Body of pancreas (tissue), 4 donors: ENCODE data around the gene ADORA2B. TPM values are rescaled to one million over a fixed set of nuclear protein-coding genes. Genes with fewer than 3 reads are reported as not detected.

Source experiments
- ATAC-seq: fragments of 150-250 bp; one replicate; pipeline ENCODE4 v1.9.1; 2016
- DNase-seq, 4 donors: peaks; one replicate each; pipeline ENCODE4 v3.0.0-alpha.2; 2019
- H3K27ac ChIP-seq, 4 donors: fragments of 200-600 bp; sonication (generic); 1 replicate in 3 of 4; 2 replicates in 1 of 4; pipeline versions ENCODE4 v1.5.1 to v1.6.1; 2016 to 2019; ENCODE audit warnings: mild to moderate bottlenecking in 1 of 4, mixed read lengths in 1 of 4, moderate library complexity in 1 of 4
- H3K27me3 ChIP-seq, 2 donors: fragments of 200-600 bp; sonication (generic); one replicate each; pipeline ENCODE4 v1.6.0; 2016; ENCODE audit warnings: mild to moderate bottlenecking in 1 of 2
- H3K36me3 ChIP-seq, 2 donors: fragments of 200-600 bp; sonication (generic); replicated peaks in 1 of 2; 2 replicates each; pipeline ENCODE4 v1.5.1; 2016; ENCODE audit warnings: low read depth in 2 of 2; ENCODE audit not compliant: insufficient read depth in 1 of 2
- H3K4me1 ChIP-seq: fragments of 200-600 bp; sonication (generic); one replicate; pipeline ENCODE4 v1.6.0; 2016
- H3K4me3 ChIP-seq, 2 donors: fragments of 200-600 bp; sonication (generic); 1 replicate in 1 of 2; 2 replicates in 1 of 2; pipeline ENCODE4 v1.5.1; 2016 to 2019
- H3K9me3 ChIP-seq, 3 donors: fragments of 200-600 bp; sonication (generic); 1 replicate in 2 of 3; 2 replicates in 1 of 3; pipeline ENCODE4 v1.5.1; 2016
- POLR2A ChIP-seq, 3 donors: fragments of 450-650 bp; IDR thresholded peaks; one replicate each; pipeline ENCODE4 v1.6.1; 2016; ENCODE audit warnings: antibody characterized with exemption in 3 of 3, mild to moderate bottlenecking in 2 of 3
- WGBS, 2 donors: methylation state at CpG; one replicate each; pipeline ENCODE4 v1.1.5; 2017; 5-methylcytosine and 5-hydroxymethylcytosine counted together
- intact Hi-C: fragments of 100-400 bp; cut with DNase I; formaldehyde crosslinking; loops from one replicate; pipeline ENCODE4 v1.15.1; 2023
- total RNA-seq, 2 donors: library from RNA; depleted of rRNA; stranded (reverse); fragments of >200 nt; gene quantifications; one replicate each; pipeline ENCODE4 v1.1.0, GENCODE V29; 2016
- TF ChIP-seq, protein P1 (sequence below), 7 experiments: fragments of 450-650 bp in 4 of 7; fragments of 200-600 bp in 3 of 7; sonication (generic) in 3 of 7; IDR thresholded peaks; one replicate each; pipeline ENCODE4 v1.5.1; 2016 to 2019; ENCODE audit warnings: antibody characterized with exemption in 7 of 7

The ADORA2B gene
- total RNA-seq, 2 donors from 2014 or later = 1.3 to 1.8 TPM

DNA sequence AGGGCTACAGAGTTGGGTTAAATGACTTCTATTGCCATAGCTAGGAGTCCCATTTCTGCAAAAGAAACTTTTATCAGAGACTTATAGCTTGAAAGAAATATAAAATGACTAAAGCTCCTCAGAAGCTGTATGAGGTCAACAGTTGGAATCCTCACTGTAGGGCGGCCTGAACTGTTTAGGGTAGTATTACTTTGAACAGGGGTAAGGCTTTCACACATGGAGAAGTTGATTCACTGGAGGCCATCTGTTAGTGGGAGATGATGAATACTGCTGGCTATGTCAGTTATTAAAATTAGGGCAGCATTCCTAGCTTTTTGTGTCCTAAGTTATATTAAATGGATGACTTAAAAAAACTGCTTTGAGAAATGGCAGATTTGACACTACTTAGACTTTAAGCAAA is 60.7 kb downstream of the ADORA2B start:
- no peaks in the 10 kb centered on the region for H3K27me3 ChIP-seq
- TF ChIP-seq, protein P1, sequence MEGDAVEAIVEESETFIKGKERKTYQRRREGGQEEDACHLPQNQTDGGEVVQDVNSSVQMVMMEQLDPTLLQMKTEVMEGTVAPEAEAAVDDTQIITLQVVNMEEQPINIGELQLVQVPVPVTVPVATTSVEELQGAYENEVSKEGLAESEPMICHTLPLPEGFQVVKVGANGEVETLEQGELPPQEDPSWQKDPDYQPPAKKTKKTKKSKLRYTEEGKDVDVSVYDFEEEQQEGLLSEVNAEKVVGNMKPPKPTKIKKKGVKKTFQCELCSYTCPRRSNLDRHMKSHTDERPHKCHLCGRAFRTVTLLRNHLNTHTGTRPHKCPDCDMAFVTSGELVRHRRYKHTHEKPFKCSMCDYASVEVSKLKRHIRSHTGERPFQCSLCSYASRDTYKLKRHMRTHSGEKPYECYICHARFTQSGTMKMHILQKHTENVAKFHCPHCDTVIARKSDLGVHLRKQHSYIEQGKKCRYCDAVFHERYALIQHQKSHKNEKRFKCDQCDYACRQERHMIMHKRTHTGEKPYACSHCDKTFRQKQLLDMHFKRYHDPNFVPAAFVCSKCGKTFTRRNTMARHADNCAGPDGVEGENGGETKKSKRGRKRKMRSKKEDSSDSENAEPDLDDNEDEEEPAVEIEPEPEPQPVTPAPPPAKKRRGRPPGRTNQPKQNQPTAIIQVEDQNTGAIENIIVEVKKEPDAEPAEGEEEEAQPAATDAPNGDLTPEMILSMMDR (IDR thresholded peaks at IDR 0.05) = no peak
- no peak for TF ChIP-seq POLR2A (IDR thresholded peaks at IDR 0.05)
- H3K4me3 ChIP-seq = no peak overlapping the region
- peaks cover 0 to 28% of the 10 kb centered on the region in 2 donors for H3K36me3 ChIP-seq
- H3K9me3 ChIP-seq = no peaks in the 10 kb centered on the region
- DNase-seq (no peak), ATAC-seq (no peak)
- H3K4me1 ChIP-seq = peaks cover 10% of the 10 kb centered on the region
- intact Hi-C loops = no loop called here
- 91 to 94% methylated on average over 1 of the region's 1 CpG for WGBS, 2 donors
- no peak overlapping the region for H3K27ac ChIP-seq

GRCh38 chr17:16007439-16007838 is 62.5 kb downstream of the ADORA2B start:
- Histone ChIP-seq H3K9me3 (no peaks in the 10 kb centered on the region), H3K27ac (no peak overlapping the region), H3K4me1 (peaks cover 15% of the 10 kb centered on the region), H3K27me3 (no peaks in the 10 kb centered on the region), H3K4me3 (no peak overlapping the region), H3K36me3 (peaks cover 0 to 28% of the 10 kb centered on the region in 2 donors)
- WGBS, 2 donors = 87 to 91% methylated on average over 3 of the region's 3 CpGs
- DNase-seq = no peak
- intact Hi-C loops = no loop called here
- TF ChIP-seq, protein P1 (IDR thresholded peaks at IDR 0.05) = no peak
- TF ChIP-seq POLR2A (IDR thresholded peaks at IDR 0.05) = no peak
- ATAC-seq = no peak

DNA sequence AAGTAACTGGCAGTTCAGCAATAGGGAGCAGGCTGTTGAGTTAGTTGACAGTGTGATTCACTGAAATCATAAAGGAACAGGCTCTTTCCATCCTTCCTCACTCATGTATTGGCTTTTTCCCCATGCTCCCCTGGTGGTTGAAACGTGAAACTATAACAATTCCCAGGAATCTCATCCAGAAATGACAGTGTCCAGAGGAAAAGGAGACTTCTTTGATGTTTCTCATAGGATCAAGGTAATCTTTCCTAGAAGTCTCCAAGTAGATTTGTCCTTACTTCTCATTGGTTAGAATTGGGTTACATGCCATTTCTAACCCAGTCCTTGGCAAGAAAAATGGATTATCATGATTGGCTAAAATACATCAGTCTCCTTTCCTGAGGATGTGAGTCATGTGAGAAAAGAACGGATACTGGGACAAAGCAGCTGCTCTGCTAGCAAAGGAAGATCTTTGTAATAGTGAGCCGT is 69.0 kb downstream of the ADORA2B start:
- H3K9me3 ChIP-seq = no peaks in the 10 kb centered on the region
- H3K27me3 ChIP-seq = no peaks in the 10 kb centered on the region
- no peak overlapping the region for H3K4me3 ChIP-seq
- no peak for TF ChIP-seq POLR2A (IDR thresholded peaks at IDR 0.05)
- TF ChIP-seq, protein P1 (IDR thresholded peaks at IDR 0.05) = peak in 5 of 7 experiments; percentile 30 to 49 (median 47)
- intact Hi-C loops = no loop called here
- H3K4me1 ChIP-seq = peaks cover 15% of the 10 kb centered on the region
- H3K36me3 ChIP-seq = peaks cover 0 to 2% of the 10 kb centered on the region in 2 donors
- H3K27ac ChIP-seq = no peak overlapping the region
- DNase-seq (no peak), ATAC-seq (peak; percentile 25)
- WGBS, 2 donors = 42 to 50% methylated on average over 3 of the region's 3 CpGs

DNA sequence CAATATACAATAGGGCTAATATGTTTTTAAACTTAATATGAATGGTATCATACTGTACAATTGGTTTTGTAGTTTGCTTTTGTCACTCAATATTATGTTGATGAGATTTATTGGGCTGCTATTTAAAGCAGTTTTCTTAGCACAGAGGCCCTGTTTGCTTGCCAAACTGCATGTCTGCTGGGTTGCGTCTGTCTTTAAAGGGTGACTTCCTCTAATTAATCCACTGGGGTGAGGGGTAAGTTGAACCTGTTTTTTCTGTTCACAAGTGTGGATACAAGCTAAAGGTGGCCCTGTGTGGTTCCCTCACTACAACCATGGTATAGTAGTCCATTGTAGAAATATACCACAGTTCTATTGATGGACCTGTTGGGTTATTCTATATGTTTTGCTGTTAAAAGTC is 74.4 kb downstream of the ADORA2B start:
- intact Hi-C loops = no loop called here
- TF ChIP-seq, protein P1 (IDR thresholded peaks at IDR 0.05) = no peak
- no peak for TF ChIP-seq POLR2A (IDR thresholded peaks at IDR 0.05)
- H3K27me3 ChIP-seq = no peaks in the 10 kb centered on the region
- H3K9me3 ChIP-seq = no peaks in the 10 kb centered on the region
- DNase-seq = no peak
- no peak for ATAC-seq
- H3K4me3 ChIP-seq = no peak overlapping the region
- H3K36me3 ChIP-seq = no peaks in the 10 kb centered on the region
- no peaks in the 10 kb centered on the region for H3K4me1 ChIP-seq
- 83 to 94% methylated on average over 1 of the region's 1 CpG for WGBS, 2 donors
- H3K27ac ChIP-seq = no peak overlapping the region

- Histone ChIP-seq H3K9me3 (no peaks in the 10 kb centered on the region), H3K27me3 (no peaks in the 10 kb centered on the region), H3K36me3 (peaks cover 0 to 18% of the 10 kb centered on the region in 2 donors), H3K4me1 (peaks cover 9% of the 10 kb centered on the region), H3K27ac (no peak overlapping the region), H3K4me3 (no peak overlapping the region)
- TF ChIP-seq, protein P1 (IDR thresholded peaks at IDR 0.05) = no peak
- TF ChIP-seq POLR2A (IDR thresholded peaks at IDR 0.05) = no peak
- ATAC-seq = no peak
- 63 to 71% methylated on average over 4 of the region's 4 CpGs for WGBS, 2 donors
- intact Hi-C loops = no loop called here
- no peak for DNase-seq
These were observed 79.0 kb downstream of the ADORA2B start for GRCh38 chr17:16023881-16024280.
